ENCODE results near the gene KRTAP10-3. TPM values are rescaled to one million over a fixed set of nuclear protein-coding genes. Genes with fewer than 3 reads are reported as not detected.

KRTAP10-3 gene
- total and polyA plus RNA-seq, 2 donors (not counting 1 experiment from before 2014, with no cell fraction given): not detected

DNA sequence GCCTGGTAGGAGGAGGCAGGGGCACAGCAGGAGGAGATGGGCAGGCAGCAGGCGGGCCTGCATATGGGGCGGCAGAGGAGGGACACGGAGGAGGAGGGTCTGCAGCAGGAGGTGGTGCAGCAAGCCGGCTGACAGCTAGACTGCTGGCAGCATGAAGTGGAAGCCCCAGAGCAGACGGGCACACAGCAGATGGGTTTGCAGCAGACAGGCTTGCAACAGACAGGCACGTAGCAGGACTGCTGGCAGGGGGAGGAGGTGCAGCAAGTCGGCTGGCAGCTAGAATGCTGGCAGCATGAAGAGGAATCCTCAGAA is 21.2 kb upstream of the KRTAP10-3 start:
- Histone ChIP-seq H3K4me3 (replicated peaks in 1 of 4; ENCODE audit: control extremely low read depth in 1 of 4, insufficient read depth in 1 of 4, low read depth in 3 of 4, low read length in 4 of 4) (no peak overlapping the region), H3K27me3 (ENCODE audit: control insufficient read depth, insufficient read depth, low read length) (no peaks in the 10 kb centered on the region), H3K36me3 (ENCODE audit: control insufficient read depth, insufficient read depth, low read length) (no peaks in the 10 kb centered on the region), H3K27ac (ENCODE audit: insufficient read depth, low read length) (no peak overlapping the region), H3K9ac (ENCODE audit: insufficient read depth, low read length) (no peak overlapping the region), H3K79me2 (ENCODE audit: control insufficient read depth, insufficient read depth, low read length) (no peaks in the 10 kb centered on the region), H4K20me1 (ENCODE audit: control insufficient read depth, extremely low read depth, insufficient read depth, low read length) (no peaks in the 10 kb centered on the region), H2AFZ (ENCODE audit: low read length) (no peak overlapping the region), H3K4me1 (ENCODE audit: control insufficient read depth, extremely low read depth, insufficient read depth, low read length) (no peaks in the 10 kb centered on the region), H3K4me2 (ENCODE audit: extremely low read depth, insufficient read depth, low read length) (no peak overlapping the region), H3K9me3 (ENCODE audit: control insufficient read depth, insufficient read depth, low read depth, low read length) (no peaks in the 10 kb centered on the region)
- DNase-seq (ENCODE audit: low read depth in 2 of 2): no peak
- TF ChIP-seq EZH2 (IDR thresholded peaks at IDR 0.05; ENCODE audit: low read length, missing control alignments): no peak
- TF ChIP-seq, protein P1, sequence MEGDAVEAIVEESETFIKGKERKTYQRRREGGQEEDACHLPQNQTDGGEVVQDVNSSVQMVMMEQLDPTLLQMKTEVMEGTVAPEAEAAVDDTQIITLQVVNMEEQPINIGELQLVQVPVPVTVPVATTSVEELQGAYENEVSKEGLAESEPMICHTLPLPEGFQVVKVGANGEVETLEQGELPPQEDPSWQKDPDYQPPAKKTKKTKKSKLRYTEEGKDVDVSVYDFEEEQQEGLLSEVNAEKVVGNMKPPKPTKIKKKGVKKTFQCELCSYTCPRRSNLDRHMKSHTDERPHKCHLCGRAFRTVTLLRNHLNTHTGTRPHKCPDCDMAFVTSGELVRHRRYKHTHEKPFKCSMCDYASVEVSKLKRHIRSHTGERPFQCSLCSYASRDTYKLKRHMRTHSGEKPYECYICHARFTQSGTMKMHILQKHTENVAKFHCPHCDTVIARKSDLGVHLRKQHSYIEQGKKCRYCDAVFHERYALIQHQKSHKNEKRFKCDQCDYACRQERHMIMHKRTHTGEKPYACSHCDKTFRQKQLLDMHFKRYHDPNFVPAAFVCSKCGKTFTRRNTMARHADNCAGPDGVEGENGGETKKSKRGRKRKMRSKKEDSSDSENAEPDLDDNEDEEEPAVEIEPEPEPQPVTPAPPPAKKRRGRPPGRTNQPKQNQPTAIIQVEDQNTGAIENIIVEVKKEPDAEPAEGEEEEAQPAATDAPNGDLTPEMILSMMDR (conservative IDR thresholded peaks at IDR 0.05 in 1 of 2, IDR thresholded peaks at IDR 0.05 in 1 of 2; ENCODE audit: low read depth in 1 of 2, low read length in 2 of 2): no peak

DNA sequence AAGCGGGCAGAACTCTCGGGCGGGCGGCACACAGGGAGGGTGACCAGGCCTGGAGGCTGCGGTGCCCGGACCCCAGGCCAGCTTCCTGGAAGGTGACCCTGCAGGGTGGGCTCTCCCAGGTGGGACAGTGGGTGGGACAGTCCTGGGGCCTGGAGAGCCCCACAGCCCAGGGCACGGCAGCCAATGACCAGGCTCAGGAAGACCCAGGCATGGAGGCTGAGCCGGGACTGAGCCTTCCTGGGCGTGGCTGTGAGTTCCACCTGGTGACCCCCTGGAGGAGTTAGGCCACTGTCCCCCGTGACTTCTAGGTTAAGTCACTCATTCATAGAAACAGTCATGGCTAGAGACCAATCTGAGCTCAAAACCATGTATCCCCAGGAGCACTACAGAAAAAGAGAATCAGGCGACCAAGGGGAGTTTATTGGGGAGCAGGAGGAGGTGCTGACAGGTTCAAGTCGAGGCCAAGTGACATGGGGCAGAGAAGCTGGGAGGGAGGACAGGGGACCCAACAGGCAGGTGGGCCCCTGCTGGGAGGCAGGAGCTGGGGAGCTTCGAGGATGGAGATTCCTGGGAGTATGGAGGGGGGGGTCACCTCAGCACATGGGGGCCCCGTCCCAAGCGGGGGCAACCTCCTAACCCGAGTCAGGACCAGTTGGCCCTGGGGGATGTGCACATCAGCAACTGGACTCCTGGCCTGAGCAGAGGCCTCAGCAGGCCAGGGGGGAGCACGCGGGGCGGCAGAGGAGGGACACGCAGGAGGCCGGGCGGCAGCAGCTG is 20.6 kb upstream of the KRTAP10-3 start:
- H3K27me3 ChIP-seq (ENCODE audit: control insufficient read depth, insufficient read depth, low read length): no peaks in the 10 kb centered on the region
- no peaks in the 10 kb centered on the region for H3K79me2 ChIP-seq (ENCODE audit: control insufficient read depth, insufficient read depth, low read length)
- no peak overlapping the region for H3K4me2 ChIP-seq (ENCODE audit: extremely low read depth, insufficient read depth, low read length)
- no peak overlapping the region for H3K27ac ChIP-seq (ENCODE audit: insufficient read depth, low read length)
- TF ChIP-seq EZH2 (IDR thresholded peaks at IDR 0.05; ENCODE audit: low read length, missing control alignments): no peak
- TF ChIP-seq, protein P1 (conservative IDR thresholded peaks at IDR 0.05 in 1 of 2, IDR thresholded peaks at IDR 0.05 in 1 of 2; ENCODE audit: low read depth in 1 of 2, low read length in 2 of 2): no peak
- DNase-seq (ENCODE audit: low read depth in 2 of 2): no peak
- H2AFZ ChIP-seq (ENCODE audit: low read length): no peak overlapping the region
- no peak overlapping the region for H3K4me3 ChIP-seq (replicated peaks in 1 of 4; ENCODE audit: control extremely low read depth in 1 of 4, insufficient read depth in 1 of 4, low read depth in 3 of 4, low read length in 4 of 4)
- no peak overlapping the region for H3K9ac ChIP-seq (ENCODE audit: insufficient read depth, low read length)
- H3K4me1 ChIP-seq (ENCODE audit: control insufficient read depth, extremely low read depth, insufficient read depth, low read length): no peaks in the 10 kb centered on the region
- no peaks in the 10 kb centered on the region for H4K20me1 ChIP-seq (ENCODE audit: control insufficient read depth, extremely low read depth, insufficient read depth, low read length)
- no peaks in the 10 kb centered on the region for H3K9me3 ChIP-seq (ENCODE audit: control insufficient read depth, insufficient read depth, low read depth, low read length)
- no peaks in the 10 kb centered on the region for H3K36me3 ChIP-seq (ENCODE audit: control insufficient read depth, insufficient read depth, low read length)

DNA sequence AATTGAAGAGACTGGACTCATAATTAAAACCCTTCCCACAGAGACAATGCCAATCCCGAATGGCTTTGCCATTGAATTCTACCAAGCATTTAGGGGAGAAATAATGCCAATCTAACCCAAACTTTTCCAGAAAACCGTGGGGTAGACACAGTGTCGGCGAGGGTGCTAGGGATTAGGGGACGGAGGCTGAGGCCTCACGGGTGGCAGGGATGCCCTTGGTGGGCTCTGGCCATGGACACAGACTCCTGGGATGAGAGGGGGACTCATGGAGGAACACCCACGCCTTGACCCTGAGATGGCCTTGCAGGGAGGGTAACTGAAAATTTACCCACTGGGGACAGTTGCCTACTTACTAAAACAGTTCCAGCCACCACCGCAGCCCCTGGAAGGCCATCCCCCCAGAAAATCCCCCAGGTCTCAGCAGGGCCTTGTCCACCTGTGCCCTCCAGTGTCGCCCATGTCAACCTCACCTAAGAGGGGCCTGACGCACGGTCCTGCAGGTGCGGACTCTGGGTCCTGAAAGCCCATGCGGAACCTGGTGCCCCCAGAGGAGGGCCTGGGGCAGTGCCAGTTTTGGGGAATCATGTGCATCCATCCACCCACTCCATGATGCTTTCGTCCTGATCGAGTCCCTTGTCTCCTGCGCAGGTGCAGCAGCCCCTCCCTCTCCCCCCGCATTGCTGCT is 19.9 kb upstream of the KRTAP10-3 start:
- H3K4me2 ChIP-seq (ENCODE audit: extremely low read depth, insufficient read depth, low read length): no peak overlapping the region
- no peaks in the 10 kb centered on the region for H3K27me3 ChIP-seq (ENCODE audit: control insufficient read depth, insufficient read depth, low read length)
- no peaks in the 10 kb centered on the region for H4K20me1 ChIP-seq (ENCODE audit: control insufficient read depth, extremely low read depth, insufficient read depth, low read length)
- H3K36me3 ChIP-seq (ENCODE audit: control insufficient read depth, insufficient read depth, low read length): no peaks in the 10 kb centered on the region
- TF ChIP-seq EZH2 (IDR thresholded peaks at IDR 0.05; ENCODE audit: low read length, missing control alignments): no peak
- TF ChIP-seq, protein P1 (conservative IDR thresholded peaks at IDR 0.05 in 1 of 2, IDR thresholded peaks at IDR 0.05 in 1 of 2; ENCODE audit: low read depth in 1 of 2, low read length in 2 of 2): no peak
- H2AFZ ChIP-seq (ENCODE audit: low read length): no peak overlapping the region
- DNase-seq (ENCODE audit: low read depth in 2 of 2): no peak
- no peaks in the 10 kb centered on the region for H3K9me3 ChIP-seq (ENCODE audit: control insufficient read depth, insufficient read depth, low read depth, low read length)
- H3K4me3 ChIP-seq (replicated peaks in 1 of 4; ENCODE audit: control extremely low read depth in 1 of 4, insufficient read depth in 1 of 4, low read depth in 3 of 4, low read length in 4 of 4): no peak overlapping the region
- no peaks in the 10 kb centered on the region for H3K79me2 ChIP-seq (ENCODE audit: control insufficient read depth, insufficient read depth, low read length)
- no peak overlapping the region for H3K27ac ChIP-seq (ENCODE audit: insufficient read depth, low read length)
- H3K9ac ChIP-seq (ENCODE audit: insufficient read depth, low read length): no peak overlapping the region
- no peaks in the 10 kb centered on the region for H3K4me1 ChIP-seq (ENCODE audit: control insufficient read depth, extremely low read depth, insufficient read depth, low read length)
